GM12891 (cell line): ENCODE data around the gene PRDM2.

Source experiments
- POLR2AphosphoS5 ChIP-seq: IDR thresholded peaks from 2 replicates; pipeline ENCODE4 v1.6.1; 2011; ENCODE audit warnings: low read depth, low read length, control low read depth
- TAF1 ChIP-seq: IDR thresholded peaks from 2 replicates; pipeline ENCODE4 v1.6.1; 2011; ENCODE audit warnings: low read depth, low read length, control low read depth

DNA sequence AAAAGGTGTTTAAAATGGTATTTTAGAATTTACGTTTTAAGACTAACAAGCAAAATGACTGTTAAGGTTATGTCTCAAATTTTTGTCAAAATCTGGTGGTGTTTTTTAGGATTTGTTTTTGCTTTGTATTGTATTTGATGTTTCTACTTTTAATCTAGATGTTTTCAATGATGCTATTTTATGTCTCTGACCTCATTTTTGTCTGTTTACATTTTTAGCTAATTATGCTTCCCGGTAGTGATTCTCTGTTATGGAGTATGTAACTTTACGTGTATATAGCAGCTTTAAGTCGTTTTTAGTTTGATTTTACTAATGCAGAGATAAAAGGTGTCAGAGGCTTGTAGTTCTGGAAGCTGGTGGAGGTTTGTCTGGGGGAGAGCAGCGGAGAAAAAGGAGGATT is 71.8 kb downstream of the PRDM2 start:
- TF ChIP-seq POLR2AphosphoS5 (no peak), TAF1 (no peak)
